Activated T-cell treated with anti-CD3 and anti-CD28 coated beads for 4 hours (primary cell): ENCODE data around the gene CIDEC.

Source experiments
- DNase-seq: peaks from one replicate; pipeline ENCODE4 v3.0.0-alpha.2; 2020

CIDEC gene

DNA sequence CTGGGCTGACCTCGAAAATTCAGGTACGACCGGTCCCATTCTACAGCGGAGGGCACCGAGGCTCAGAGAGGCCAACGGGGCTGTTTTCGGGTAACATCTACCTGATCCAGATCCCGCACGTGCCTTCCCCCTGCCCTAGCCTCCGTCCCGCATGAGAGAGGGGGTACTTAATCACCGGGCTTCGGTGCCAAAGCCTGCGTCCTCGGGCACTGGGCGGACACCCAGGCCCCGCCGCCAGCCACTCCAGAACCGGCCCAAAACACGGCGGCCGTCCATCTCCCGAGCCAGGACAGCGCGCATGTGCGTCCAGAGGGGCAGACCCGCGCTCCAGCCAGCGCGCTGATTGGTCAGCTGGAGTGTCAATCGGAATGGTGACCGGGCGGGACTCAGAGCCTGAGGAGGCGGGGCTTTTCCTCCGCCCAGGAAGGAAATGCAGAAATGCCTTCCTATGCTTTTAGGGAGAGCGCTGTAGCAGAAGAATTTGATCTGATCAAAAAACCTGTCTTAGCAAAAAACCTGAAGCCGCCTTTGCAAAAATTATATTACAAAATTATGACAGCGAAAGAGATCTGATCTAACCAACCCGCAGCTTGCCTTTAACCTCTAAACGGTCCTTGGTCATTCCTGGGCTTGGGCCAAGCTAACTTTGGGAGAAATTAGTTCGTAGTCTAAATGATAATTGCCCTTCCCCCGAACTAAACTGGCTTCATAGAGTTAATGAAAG, 36.2 kb downstream of the CIDEC start, which contains the start of gene RPUSD3:
RPUSD3 (minus strand) TSS at position 294 of the 724 bp plus-strand sequence; CDS start at position 276, 18 bp downstream.
- peak; percentile 95 for DNase-seq

DNA sequence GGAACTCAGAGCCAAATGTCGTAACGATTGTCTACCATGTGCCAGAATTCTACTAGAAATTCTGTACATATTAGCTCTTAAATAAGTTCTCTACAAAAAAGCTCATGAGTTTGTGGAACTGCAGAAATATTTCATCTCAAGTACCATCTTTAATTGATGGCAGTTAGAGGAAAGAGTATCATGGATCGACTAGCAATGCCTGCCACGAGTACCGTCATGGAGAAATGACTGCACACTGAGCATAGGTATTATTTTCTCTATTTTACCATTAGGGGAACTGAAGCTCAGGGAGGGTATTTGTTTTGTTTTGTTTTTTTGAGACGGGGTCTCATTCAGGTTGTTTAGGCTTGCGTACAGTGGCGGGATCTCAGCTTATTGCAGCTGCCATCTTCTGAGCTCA, 39.0 kb downstream of the CIDEC start:
- DNase-seq = no peak

DNA sequence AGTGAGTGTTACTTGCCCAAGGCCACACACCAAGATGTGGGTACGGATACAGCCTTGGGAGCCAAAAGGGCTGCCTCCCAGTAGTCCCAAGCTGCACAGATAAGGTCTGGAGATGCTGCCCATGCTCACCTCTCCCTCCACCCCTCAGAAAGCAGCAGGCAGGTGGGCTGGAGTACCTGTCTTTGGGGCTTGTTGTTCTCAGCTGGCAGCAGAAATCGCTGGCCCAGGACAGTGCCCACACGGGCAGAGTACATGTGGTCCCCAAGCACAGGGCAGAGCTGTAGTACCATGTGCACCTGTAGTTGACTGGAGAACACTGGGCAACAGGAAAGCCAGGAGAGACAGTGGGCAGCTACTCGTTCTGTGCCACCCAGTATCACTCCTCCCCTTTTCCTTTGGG, 41.2 kb downstream of the CIDEC start:
- DNase-seq = no peak

DNA sequence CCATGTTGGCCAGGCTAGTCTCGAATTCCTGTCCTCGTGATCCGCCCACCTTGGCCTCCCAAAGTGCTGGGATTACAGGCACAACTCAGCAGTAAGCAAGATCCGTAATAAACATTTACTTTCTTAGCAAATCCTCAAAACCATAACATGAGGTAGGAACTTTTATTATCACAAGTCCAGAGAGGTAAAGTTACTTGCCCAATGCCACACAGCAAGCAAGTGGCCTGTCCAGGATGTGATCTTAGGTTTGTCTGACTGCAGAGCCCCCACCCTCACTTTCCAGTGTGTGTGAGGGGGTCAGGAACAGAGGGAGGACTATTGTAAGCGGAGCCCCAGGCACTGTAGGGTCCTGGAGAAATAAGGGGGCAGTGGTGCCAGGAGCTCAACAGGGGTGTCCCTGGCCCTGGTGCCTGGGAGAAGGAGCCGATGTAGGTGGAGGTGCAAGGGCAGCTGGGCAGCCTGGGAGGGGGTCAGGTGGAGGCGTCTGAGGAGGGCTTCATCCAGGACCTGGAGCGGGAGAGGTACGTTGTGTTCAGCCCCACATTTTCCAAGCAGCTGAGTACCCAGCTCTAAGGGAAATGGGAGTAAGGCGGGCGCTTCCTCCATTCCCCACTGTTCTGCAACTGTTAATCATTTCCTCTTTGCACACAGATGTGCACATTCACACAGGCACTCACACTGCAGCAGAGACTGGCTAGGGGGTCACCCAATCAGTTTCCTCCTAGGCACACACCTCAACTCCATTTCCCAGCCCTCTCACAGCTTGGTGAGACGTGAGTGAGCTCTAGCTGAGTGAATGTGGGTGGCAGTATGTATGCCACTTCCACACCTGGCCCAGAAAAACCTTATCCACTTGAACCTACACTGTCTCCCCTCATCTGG, 42.1 kb downstream of the CIDEC start:
- DNase-seq = no peak

DNA sequence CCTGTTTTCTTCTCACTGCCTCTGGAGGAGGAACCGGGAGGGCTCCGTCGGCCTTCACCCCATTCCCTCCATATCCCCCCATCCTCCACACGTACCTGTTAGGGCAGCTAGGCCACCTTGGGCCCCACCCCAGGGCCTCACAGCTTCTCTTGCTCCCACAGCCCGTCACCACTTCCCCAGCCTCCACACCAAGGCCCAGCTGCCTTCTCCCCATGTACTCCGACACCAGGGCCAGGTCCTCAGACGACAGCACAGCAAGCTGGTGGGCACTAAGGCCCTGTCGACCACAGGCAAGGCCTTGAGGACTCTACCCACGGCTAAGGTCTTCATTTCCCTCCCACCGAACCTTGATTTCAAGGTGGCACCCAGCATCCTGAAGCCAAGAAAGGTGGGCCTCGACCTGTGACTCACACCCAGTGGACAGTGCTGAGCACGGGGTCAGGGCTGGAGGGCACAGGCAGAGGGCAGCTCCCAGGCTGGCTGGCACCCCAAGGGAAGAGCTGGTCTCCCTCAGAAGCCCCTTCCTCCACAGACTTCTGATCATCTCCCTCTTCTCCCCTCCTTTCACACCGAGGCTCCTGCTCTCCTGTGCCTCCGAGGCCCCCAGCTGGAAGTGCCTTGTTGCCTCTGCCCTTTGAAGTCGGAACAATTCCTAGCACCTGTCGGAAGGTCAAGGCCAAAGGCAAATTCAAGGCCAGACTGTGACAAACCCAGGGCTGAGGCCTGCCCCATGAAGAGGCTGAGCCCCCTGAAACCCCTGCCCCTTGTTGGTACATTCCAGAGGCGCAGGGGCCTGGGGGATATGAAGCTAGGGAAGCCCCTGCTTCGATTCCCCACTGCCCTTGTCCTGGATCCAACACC, 45.3 kb downstream of the CIDEC start:
- no peak for DNase-seq

DNA sequence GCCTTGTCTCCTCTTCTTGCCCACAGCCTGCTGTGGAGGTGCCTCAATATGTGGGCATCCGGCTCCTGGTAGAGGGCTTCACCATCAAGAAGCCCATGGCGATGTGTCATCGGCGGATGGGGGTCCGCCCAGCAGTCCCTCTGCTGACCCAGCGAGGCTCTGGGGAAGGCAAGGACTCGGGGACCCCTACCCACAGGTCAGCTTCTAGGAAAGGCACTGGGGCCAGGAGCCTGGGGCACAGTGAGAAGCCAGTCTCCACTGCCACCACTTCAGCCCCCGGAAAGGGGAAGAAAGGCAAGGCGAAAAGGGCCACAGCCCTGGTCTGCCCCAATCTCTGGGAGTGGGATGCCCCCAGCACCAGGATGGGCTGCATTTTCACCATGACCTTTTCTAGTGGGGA, 47.0 kb downstream of the CIDEC start:
- DNase-seq = no peak

DNA sequence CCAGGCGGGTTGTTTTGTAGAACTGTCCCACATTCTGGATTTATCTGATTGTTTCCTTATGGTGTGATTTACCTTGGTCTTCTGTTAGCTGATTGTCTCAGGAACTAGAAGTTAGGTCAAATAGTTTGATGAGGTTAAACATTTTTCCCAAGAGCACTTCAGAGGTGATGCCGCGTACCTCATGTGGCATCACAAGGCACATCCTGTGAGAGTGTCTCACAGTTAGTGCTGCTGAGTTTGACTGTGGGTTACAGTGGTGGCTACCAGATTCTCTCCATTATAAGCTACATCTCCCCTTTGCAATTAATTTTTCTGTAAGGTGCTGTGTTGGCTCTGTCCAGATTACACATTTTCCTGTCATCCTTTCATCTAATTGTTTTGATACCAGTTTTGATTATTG, 48.8 kb downstream of the CIDEC start:
- no peak for DNase-seq

DNA sequence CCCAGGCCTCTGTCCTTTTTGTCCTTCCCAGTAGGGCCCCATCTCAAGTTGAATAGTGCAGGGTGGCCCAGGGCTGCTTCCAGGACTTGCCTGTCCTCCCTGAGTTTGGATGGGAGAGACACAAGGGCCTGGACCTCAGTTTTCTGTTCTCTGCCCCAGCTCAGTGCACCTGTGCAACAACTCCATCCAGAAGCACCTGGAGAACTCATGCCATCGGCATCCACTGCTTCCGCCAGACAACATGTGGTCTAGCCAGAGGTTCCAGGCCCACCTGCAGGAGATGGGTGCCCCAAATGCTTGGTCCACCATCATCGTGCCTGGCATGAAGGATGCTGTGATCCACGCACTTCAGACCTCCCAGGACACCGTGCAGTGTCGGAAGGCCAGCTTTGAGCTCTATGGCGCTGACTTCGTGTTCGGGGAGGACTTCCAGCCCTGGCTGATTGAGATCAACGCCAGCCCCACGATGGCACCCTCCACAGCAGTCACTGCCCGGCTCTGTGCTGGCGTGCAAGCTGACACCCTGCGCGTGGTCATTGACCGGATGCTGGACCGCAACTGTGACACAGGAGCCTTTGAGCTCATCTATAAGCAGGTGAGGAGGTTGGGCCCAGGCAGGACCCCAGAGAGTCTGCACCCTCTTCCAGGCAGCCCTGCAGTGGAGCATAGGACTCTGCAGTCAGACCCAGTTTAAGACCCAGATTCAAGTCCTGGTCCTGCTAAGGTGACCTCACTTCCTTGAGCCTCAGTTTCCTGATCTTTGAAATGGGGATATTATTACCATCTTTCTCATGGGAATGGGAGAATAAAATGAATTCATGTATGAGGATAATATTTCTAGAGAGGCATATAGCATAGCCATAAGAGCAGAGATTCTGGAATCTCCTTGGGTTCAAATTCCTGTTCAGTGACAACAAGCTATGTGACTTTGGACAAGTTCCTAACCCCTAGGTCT, 51.0 kb downstream of the CIDEC start:
- DNase-seq = no peak

DNA sequence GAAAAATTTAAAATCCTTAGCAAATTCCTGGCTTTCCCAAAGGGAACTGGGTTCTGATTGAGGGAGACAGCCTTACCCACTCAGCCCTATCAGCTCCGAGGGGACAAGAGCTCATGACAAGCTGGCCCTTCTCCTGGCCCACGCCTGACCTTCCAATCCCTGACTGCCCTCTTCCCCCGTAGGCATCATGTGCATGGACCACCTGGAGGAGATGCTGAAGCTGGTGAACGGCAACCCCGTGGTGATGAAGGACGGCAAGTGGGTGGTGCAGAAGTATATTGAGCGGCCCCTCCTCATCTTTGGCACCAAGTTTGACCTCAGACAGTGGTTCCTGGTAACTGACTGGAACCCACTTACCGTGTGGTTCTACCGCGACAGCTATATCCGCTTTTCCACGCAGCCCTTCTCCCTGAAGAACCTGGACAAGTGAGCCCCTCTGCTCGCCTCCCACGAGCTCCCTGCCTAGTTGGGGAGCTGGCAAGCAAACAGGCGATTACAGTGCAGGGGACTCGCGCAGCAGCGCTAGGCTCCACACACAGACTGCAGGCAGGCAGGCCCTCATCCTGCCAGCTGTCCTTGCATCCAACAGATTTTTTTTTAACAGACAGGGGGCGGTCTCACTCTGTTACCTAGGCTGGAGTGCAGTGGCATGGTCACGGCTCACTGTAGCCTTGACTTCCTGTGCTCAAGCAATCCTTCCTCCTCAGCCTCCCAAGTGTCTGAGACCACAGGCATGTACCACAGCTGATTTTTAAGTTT, 53.1 kb downstream of the CIDEC start:
- DNase-seq = no peak

DNA sequence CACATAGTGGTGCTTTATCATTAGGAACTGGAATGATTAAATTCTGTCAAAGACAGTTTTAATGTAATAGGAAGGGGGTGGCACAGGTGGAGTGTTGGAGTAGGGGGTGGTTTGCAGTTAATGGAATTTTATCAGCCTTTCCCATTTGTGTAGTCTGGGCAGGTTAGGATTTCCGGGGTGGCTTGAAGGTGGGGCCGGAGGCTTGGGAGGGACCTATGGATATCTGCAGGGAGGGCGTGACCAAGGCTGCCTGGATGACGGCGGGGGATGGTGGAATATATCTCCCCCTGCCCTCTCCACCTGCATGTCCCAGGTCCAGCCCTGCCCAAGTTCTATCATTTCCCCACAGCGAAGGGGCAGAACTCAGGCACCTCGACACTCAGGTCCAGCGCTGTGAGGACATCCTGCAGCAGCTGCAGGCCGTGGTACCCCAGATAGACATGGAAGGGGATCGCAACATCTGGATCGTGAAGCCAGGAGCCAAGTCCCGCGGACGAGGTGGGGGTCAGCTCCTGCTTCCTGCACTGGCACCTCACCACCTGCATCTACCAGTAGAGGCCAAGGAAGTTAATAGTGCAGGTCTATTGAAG, 54.5 kb downstream of the CIDEC start:
- no peak for DNase-seq

DNA sequence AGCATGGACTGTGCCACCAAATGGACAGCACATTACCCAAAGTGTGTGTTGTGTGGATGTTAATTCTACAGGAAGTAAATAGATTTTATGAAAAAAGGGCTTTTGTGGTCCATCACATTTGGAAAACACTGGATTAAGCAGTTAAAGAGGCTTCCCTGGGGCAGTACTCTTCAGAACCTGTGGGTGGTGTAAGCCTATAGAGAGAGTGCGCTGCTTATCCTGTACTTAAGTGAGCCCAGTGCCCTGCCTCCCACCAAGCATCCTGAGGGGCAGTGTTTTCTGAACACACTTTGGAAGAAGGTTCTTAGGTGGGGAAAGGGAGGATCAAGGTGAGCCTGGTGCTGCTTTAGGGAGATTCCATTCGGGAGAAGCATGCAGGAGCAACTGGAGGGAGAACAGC, 59.1 kb downstream of the CIDEC start:
- DNase-seq = no peak

DNA sequence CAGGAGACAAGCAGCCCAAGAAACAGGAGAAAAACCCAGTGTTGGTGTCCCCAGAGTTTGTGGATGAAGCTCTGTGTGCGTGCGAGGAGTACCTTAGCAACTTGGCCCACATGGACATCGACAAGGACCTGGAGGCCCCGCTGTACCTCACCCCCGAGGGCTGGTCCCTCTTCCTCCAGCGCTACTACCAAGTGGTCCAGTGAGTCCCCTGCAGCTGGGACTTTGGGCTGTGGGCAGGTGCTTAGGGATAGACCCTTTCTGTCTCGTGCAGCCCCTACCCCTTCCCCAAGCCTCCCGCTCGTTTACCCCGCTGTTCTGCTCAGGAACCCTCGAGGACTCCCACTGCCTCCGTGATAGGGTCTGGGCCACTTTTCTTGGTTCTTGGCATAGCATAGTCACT, 59.5 kb downstream of the CIDEC start:
- DNase-seq = no peak

DNA sequence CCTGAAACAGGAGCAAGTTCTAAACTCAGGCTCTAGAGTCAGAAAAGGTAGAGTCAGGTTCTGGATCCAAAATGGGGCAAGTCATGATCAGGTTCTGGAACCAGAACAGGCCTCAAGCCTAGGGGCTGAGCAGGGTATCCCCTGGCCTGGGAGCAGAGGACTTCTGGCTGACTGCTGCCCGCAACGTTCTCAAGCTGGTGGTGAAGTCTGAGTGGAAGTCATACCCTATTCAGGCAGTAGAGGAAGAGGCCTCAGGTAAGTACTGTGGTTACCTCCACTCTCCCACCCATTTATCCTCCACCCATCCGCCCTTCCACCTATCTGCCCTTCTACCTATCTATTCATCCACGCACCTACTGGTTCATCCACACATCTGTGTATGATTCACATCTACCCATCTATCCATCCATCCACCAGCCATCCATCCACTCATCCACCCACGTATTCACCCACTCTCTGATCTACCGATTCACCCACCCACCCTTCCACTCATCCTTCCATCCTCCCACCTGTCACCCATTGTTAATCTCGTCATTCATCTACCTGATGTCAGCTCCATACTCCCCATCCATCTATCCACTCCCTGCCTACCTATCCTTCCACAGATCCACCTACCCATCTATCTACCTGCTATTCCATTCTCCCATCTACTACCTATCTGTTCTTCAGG, 61.3 kb downstream of the CIDEC start:
- no peak for DNase-seq

DNA sequence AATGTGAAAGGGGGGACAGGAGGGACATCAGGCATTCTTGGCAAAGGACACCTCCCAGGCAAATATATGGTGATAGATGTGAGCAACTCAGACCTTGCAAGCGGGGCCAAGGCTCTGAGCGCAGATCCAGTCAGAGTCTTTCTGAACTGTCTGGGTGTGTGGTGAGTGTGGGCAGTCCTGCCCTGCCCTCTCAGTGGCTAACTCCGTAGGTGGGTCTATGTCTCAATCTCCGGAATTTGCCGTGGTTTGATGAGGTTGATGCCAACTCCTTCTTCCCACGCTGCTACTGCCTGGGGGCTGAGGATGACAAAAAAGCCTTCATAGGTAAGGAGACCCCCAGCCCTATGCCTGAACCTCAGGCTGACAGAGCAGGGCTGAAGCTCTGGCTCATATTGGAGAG, 62.6 kb downstream of the CIDEC start:
- DNase-seq = no peak
